HG03060 (cell line): ENCODE data around the gene SLC44A2.
"Not testable (repeated sequence)": the region's sequence is repeated elsewhere in the genome, so short reads cannot be mapped to it uniquely, and the experiment has no call there.

Experiments used
- ATAC-seq: cut with Tn5 transposase; IDR thresholded peaks from one replicate; pipeline ENCODE4 v1.9.1; 2021; ENCODE audit warnings: low read depth, moderate number of reproducible peaks; ENCODE audit not compliant: unreplicated experiment

The SLC44A2 gene

DNA sequence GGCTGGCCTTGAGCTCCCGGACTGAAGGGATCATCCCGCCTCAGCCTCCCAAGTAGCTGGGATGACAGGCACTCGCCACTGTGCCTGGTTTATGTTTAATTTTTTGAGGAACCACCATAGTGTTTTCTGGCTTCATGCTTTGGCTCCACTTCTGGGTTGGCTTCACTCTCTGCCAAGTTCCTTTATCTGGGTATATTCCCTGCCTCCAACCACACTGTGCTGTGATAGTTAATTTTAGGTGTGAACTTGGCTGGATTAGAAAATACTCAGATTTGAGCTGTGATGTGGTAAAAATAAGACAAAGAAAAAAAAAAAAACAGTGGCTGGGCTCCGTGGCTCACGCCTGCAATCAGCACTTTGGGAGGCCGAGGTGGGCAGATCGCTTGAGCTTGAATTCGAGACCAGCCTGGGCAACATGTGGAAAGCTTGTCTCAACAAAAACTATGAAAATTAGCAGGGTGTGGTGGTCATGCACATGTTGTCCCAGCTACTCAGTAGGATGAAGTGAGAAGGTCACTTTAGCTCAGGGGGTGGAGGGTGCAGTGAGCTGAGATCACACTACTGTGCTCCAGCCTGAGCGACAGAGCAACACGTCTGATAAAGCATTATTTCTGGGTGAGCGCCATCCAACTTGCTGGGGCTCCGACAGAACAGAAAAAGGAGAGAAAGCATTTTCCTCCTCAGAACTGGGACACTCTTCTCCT is 21.3 kb downstream of the SLC44A2 start:
- no peak for ATAC-seq

DNA sequence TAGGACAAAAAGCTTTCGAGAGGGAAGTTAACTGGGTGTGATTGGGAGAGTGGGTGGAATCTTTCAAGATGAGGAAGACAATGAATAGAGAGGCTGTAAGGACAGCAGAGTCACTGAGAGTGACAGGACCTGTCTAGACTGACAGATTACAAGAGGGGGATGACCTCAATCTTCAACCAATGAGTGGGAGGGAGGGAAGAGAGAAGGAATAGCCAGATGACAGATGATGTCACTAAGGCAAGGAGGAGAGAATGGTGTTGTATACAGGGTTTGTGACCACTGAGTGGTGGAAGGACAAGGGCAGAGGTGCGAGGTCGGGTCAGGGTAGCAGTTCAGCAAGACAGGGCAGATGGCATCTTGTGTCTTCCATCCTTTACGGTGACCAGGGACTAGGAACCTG is 23.0 kb downstream of the SLC44A2 start:
- no peak for ATAC-seq

DNA sequence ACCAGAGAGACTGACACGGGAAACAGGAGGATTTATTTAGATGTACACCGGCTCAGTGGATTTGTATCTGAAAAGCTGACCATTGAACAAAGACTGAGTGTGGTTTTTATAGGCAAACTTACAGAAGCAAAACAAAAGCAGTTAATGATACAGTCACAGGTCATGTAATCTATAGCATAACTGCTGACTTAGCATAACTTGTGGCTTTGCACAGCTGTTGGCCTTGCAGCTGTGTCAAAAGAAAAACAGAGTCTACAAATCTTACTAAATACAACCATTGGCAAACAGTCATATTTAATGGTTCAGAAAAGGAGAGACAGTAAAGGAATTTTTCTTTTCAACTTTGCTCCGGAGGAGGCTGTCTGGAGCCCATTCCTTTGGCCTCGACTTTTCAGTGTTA is 26.5 kb downstream of the SLC44A2 start:
- no peak for ATAC-seq

DNA sequence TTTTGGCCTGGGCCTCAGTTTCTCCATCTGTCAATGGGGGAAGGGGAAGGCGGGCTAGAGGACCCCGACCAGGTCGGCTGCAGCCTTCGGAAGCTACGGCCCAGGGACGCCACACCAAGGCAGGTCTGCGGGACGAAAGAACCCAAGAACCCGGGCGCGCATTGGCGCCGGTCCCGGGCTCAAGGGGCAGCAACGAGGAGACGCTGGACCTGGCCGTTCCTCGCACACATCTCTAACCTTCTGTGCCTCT is 28.1 kb downstream of the SLC44A2 start:
- no peak for ATAC-seq

DNA sequence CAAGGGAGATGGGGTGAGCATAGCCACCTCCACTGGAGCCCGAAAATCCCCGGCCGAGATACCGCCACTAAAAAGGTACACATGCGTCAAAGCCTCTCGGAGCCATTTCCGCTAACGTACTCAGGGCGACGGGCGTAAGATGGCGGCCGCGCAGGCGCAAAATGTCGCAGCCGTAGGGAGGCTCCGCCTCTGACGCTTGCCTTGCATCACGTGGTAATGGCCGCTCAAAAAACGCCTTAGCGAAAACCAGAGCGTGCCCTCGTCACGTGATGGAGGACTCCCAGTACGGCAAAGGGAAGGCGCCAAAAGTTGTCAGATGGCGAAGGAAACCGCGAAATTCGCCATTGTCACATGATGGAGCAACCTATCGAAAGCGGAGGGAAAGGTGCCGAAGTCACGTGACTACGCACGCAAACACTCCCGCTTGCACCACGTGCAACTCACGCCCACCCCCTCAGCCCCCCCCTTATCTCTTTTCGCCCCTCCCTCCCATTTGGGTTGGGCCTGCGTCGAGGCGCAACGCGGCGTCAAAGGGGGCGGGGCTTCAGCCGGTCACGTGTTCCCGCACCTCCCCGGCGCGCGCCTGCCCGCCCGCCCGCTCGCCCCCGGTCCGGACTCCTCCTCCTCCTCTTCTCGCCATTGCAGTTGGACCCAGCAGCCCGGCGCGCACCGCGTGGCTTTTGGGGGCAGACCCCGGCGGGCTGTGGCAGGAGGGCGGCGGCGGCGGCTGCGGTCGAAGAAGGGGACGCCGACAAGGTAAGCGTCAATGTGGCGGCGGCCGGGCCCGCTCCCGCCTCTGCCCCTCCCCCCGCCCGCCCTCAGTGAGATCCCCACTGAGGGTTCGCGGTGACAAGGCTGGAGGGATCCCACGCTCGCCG is 28.6 kb downstream of the SLC44A2 start, which contains the start of gene ILF3:
Gene ILF3 (plus strand): TSS at position 615 of the 878 bp plus-strand sequence. CDS start 16,260 bp downstream, outside the sequence.
- ATAC-seq = peak; percentile 90

DNA sequence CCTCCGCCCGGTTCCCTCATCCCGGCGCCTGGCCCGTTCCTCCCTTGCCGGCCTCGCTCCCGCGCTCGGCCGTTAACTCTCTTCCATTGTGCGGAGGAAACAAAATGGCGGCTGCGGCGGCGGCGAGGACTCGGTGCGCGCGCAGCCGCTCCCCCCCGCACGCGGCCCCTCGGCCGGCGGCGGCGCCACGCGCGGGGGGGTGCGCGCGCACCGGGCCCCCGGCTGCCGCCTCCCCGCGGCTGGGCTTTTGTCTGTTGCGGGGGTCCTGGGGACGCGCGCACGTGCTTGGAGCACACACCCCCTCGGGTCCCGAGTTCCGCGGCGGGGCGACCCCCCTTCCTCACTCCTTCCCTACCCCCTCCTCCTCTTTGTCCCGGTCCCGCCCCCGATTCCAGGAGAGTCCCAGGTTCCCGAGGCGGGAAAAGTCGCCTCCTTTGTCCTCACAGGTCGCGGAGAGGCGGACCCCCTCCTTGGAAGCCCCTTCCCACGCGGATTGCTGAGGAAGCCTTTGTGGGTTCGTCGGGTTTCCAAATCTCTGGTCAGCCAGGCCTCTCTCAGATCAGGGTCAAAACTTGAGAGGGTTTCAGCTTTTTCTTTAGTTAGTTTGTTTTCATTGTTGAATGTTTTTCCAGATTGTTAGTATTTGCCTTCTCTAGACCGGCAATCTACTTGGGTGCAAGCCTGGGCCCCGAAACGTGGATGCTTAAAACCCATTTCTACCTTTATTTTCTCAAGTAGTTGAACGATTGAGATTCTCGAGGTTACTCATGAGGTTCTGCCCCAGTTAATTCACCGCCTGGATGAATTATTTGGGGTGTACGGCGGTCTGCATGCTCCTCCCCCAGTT is 29.5 kb downstream of the SLC44A2 start:
- ATAC-seq = no peak

DNA sequence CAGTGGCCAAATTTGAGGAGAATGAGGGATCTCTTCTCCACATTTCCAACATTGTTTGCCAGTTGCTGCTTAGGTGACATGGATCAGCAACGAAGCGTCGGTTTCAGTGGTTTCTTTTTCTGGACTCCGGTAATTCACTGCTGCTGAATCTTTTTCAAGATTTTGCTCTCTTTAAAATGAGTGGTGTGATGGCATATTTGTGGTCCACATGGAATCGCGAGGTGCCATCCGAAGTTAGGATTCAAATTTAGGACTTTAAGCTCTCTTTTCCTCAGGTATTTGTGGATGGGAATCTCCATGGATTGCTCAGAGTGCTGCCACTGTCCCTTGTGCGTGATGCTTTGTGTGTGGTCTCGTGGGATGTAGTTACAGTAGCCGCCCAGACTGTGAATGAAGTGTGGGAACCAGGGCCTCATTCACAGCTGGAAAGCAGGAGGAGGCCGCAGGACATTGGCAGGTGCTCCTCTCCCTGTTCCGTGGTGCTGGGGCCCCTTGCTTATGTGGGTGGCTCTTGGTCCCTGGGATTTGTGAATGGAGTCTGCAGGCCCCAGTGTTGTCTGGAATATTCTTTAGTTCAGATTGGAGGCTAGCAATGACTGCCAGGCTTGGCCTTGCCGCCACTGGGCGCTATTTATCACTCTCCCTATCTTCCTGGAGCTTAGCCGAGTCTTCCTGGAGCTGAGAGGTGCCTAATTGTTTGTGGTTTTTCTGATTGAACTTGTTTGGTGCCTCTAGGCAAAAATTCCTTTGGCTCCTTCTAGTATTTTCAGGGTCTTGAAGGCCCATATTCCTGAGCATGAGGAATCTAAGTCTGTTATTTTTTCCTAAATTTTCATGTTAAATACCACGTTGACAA is 30.3 kb downstream of the SLC44A2 start:
- no peak for ATAC-seq

DNA sequence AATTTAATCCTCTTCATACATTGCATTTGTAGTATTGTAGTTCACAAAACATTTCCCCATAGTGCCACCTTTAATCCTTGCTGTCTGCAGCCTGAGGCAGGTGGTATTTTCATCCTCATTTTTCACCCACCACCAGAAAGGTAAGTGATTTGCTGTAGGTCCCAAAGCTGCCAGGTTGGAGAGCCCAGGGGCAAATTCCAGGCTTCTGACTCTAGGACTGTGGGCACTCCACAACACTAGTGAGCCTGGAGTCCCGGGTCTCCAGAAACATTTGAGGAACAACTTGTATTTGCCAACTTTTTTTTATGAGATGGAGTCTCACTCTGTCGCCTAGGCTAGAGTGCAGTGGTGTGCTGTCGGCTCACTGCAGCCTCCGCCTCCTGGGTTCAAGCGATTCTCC is 35.0 kb downstream of the SLC44A2 start:
- ATAC-seq = no peak

DNA sequence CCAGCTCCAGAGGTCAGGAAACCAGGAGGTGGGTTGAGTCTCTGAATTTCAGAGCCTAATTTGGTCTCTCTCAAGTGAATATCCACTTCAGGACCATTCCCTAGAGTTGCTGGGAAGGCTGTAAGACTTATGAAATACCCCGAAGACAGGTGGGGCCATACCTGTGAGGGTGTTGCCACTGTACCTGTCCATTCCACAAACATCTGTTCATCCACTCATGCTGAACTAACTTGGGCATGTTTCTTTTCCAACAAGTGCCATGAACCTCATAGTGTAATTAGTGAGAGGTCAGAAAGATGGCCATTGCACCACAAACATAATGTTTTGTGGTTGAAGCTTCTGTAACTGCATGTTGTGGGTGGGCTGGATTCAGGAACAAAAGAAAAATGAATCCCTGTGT is 36.6 kb downstream of the SLC44A2 start:
- no peak for ATAC-seq

DNA sequence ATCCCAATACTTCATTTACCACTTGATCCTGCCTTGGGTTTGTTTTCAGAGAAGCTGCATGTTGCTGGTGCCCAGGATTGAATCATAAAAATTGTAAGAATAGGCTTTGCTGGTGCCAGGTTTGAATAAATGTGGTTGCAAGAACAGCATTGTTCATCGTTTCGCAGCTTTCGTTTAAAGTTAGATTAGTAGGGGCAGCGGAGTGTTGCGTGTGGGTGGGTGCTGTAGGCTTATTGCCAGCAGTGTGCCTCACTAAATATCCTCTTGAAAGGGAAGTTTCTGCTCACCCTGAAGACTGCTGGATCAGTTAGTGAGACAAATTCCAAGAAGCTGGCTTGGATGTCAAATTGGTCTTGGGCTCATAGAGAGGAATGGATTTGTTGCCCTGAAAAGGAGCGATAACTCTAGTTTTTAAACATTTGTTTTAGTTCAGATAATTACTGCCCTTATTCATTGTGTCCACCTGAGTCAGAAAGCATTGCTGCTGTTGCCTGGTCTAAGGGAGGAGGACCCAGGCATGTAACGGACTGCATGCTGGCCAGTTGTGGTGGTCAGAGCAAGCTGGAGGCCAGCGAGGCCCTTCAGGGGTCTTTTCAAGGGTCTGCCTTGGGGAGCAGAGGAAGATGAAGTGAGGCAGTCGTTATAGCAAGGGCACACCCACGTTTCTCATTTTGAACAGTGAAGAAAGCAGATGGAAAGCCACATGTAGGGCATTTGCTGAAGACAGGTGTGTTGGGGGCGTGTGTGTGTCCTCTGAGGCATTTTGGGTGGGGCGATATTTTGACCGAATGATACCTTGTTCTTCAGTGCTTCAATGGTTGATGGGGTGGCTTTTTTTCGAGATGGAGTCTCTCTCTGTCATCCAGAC is 37.3 kb downstream of the SLC44A2 start:
- no peak for ATAC-seq

DNA sequence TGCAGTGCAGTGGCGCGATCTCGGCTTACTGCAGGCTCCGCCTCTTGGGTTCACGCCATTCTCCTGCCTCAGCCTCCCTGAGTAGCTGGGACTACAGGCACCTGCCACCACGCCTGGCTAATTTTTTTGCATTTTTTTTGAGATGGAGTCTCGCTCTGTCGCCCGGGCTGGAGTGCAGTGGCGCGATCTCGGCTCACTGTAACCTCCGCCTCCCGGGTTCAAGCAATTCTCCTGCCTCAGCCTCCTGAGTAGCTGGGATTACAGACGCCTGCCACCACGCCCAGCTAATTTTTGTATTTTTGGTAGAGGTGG is 37.9 kb downstream of the SLC44A2 start:
- ATAC-seq = not testable (repeated sequence)

DNA sequence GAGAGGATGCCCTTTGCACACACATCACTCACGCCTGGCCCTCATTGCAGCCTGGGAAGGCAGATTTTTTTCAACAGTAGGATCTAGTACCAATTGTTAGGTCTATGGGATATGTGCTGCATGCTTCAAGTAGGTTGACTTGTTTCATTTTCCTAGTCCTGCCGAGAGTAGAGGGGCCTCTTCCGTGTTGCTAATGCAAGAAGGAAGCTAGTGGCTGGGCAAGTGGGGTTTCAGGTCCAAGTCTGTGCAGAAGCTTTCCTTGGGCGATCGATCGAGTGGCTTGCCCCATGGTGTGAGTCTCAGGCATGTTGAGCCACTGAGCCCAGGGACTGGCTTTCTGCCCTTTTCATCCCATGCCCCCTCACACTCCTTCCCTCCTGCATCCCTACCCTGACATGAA is 42.5 kb downstream of the SLC44A2 start:
- ATAC-seq = no peak

DNA sequence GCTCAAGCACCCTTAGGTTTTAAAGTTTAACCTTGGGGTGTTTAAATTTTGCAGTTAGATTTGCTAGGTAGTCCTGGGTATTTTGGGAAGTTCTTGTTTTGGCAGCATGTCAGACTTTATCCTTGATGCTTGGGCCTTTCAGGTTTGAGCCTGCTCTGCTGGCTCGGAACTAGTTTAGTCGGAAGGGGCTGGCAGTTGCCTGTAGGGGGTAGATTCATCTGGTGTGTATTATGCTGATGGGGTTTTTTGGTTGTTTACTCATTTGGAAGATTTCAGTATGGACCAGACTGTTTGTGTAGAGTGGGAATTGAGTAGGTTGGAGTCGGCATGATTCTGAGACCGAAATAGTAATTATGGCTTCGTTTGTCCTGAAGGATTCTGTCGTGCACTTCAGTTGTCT is 43.9 kb downstream of the SLC44A2 start:
- ATAC-seq = no peak

DNA sequence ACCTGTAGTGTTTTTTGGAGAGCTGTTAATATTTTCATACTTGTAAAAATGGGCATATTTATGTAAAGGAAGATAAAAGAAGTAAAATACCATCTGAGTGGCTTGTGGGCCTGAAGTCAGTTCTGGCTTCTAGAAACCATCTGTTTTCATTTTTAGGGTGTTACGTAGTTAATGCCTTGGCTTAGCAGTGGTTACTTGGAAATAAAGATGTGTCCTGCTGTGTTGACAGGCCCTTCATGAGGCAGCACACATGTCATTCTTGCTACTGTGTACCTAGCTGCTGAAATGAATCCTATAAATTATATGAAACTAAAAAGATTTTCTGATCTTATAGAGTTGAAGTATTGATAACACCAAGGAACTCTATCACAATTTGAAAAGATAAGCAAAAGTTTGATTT is 44.8 kb downstream of the SLC44A2 start:
- no peak for ATAC-seq

DNA sequence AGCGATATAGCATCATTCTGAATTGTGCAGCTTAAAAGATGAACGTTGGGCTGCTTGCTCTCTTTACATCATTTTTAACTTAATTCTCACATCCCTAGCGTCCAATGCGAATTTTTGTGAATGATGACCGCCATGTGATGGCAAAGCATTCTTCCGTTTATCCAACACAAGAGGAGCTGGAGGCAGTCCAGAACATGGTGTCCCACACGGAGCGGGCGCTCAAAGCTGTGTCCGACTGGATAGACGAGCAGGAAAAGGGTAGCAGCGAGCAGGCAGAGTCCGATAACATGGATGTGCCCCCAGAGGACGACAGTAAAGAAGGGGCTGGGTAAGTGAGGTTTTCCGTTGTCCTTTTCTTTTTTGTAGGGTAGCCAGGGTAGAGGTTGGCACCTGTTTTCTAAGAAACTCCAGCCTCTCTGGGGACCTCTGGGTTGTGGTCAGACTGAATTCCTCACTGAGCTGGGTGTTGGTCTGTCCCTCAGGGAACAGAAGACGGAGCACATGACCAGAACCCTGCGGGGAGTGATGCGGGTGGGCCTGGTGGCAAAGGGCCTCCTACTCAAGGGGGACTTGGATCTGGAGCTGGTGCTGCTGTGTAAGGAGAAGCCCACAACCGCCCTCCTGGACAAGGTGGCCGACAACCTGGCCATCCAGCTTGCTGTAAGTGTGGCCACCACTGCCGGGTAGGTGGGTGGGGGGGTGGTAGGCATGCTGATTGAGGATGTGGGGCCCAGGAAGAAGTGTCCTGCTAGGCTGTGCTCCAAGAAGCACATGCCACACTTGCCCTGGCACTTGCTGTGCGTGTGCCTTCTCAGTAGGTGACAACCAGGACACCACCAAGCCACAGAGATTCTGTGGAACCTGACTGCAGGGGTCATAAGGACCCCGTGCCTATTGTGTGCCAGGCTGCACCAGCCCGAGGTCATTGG is 45.8 kb downstream of the SLC44A2 start:
- no peak for ATAC-seq

DNA sequence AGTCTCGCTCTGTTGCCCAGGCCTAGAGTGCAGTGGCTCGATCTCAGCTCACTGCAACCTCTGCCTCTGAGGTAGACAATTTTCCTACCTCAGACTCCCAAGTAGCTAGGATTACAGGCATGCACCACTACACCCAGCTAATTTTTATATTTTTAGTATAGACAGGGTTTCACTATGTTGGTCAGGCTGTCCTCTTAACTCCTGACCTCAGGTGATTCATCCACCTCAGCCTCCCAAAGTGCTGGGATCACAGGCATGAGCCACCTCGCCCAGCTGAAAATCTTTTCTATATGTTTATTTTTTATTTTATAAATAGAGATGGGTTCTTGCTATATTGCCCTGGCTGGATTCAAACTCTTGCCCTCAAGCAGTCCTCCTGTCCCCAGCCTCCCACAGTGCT is 46.6 kb downstream of the SLC44A2 start:
- ATAC-seq = not testable (repeated sequence)

DNA sequence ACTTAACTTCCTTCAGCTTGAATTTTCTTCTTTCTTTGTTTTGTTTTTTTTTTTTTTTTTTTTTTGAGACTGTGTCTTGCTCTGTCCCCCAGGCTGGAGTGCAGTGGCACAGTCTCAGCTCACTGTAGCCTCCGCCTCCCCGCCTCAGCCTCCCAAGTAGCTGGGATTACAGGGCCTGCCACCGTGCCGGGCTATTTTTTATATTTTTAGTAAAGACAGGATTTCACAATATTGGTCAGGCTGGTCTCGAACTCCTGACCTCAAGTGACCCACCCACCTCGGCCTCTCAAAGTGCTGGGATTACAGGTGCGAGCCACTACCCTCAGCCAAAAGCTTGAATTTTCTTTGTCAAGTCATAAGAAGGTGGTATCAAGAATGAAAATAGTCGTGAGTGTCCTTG is 49.9 kb downstream of the SLC44A2 start:
- ATAC-seq = not testable (repeated sequence)

DNA sequence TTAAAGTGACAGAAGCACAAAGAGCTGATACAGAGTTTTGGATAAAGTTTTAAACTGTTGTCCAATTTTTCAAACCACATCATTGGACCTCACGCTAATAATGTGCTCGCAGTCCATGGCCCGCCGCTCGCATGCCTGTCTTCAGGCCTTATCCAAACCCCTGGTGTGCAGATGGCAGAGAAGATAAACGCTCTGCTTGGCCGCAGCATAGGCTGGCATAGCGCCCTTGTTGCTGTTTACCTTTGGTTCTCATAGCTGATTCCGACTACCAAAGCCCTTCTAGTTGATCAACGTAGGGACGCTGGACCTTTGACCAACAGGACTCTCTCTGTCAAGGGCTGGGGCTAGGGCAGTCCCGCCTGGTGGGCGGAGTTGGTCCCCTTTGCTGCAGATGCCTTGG is 52.4 kb downstream of the SLC44A2 start:
- no peak for ATAC-seq
